GM12891 (cell line): ENCODE data around the gene ROCK2.

ENCODE experiments used
- POLR2AphosphoS5 ChIP-seq: IDR thresholded peaks from 2 replicates; pipeline ENCODE4 v1.6.1; 2011; ENCODE audit warnings: low read depth, low read length, control low read depth
- TAF1 ChIP-seq: IDR thresholded peaks from 2 replicates; pipeline ENCODE4 v1.6.1; 2011; ENCODE audit warnings: low read depth, low read length, control low read depth

- TF ChIP-seq TAF1 (no peak), POLR2AphosphoS5 (no peak)
Measured at GRCh38 chr2:11285499-11285898, 58.9 kb downstream of the ROCK2 start.
